GM12801 (cell line): ENCODE data around the gene SLAMF8.

Experiments used
- CTCF ChIP-seq: IDR thresholded peaks from one replicate; pipeline ENCODE4 v1.5.1; 2011; ENCODE audit warnings: control low read depth; ENCODE audit not compliant: insufficient read length; ENCODE audit errors: extremely low read depth

The SLAMF8 gene

GRCh38 chr1:159883134-159883533, 56.5 kb downstream of the SLAMF8 start:
- TF ChIP-seq CTCF: no peak

- no peak for TF ChIP-seq CTCF
These were observed 57.6 kb downstream of the SLAMF8 start for GRCh38 chr1:159884296-159884695.
